SK-N-SH (cell line): ENCODE measurements around the gene ARID1B.

Experiments used
- CTCF ChIP-seq: fragments of 200-600 bp; sonication (generic); IDR thresholded peaks from 2 replicates; pipeline ENCODE4 v1.6.1; 2017; ENCODE audit warnings: antibody characterized with exemption, mild to moderate bottlenecking, moderate library complexity
- EZH2phosphoT487 ChIP-seq: fragments of 200-600 bp; sonication (generic); IDR thresholded peaks from 2 replicates; pipeline ENCODE4 v1.6.1; 2017; ENCODE audit warnings: low read depth, mixed run types, mild to moderate bottlenecking, antibody characterized with exemption, moderate library complexity, borderline replicate concordance
- FOXM1 ChIP-seq: IDR thresholded peaks from 2 replicates; pipeline ENCODE4 v1.4.0; 2012; ENCODE audit warnings: low read depth, mild to moderate bottlenecking
- IRF3 ChIP-seq: fragments of 150-350 bp; IDR thresholded peaks from 2 replicates; pipeline ENCODE4 v1.6.1; 2016; ENCODE audit warnings: mild to moderate bottlenecking, low read depth, low read length
- MAX ChIP-seq: IDR thresholded peaks from 2 replicates; pipeline ENCODE4 v1.4.0; 2012; ENCODE audit warnings: low read depth
- POLR2AphosphoS5 ChIP-seq: IDR thresholded peaks from 2 replicates; pipeline ENCODE4 v1.6.1; 2012; ENCODE audit warnings: low read depth, low read length
- RCOR1 ChIP-seq: fragments of 150-350 bp; IDR thresholded peaks from 2 replicates; pipeline ENCODE4 v1.6.1; 2017; ENCODE audit warnings: antibody characterized with exemption, low read length
- SMC3 ChIP-seq: IDR thresholded peaks from 2 replicates; pipeline ENCODE4 v1.6.1; 2012; ENCODE audit warnings: low read depth, low read length, improper control_type of control experiment
- TAF1 ChIP-seq: IDR thresholded peaks from 2 replicates; pipeline ENCODE4 v1.6.1; 2012; ENCODE audit warnings: low read depth, mild to moderate bottlenecking, low read length, moderate library complexity, borderline replicate concordance
- TCF12 ChIP-seq: IDR thresholded peaks from 2 replicates; pipeline ENCODE4 v1.4.0; 2012

GRCh38 chr6:157020398-157020797, 243.2 kb downstream of the ARID1B start:
- TF ChIP-seq TCF12 (no peak), MAX (no peak), CTCF (no peak), SMC3 (no peak), IRF3 (no peak), TAF1 (no peak), POLR2AphosphoS5 (no peak), RCOR1 (no peak), EZH2phosphoT487 (no peak), FOXM1 (no peak)
